ENCODE data around the gene AP1S1.

DNA sequence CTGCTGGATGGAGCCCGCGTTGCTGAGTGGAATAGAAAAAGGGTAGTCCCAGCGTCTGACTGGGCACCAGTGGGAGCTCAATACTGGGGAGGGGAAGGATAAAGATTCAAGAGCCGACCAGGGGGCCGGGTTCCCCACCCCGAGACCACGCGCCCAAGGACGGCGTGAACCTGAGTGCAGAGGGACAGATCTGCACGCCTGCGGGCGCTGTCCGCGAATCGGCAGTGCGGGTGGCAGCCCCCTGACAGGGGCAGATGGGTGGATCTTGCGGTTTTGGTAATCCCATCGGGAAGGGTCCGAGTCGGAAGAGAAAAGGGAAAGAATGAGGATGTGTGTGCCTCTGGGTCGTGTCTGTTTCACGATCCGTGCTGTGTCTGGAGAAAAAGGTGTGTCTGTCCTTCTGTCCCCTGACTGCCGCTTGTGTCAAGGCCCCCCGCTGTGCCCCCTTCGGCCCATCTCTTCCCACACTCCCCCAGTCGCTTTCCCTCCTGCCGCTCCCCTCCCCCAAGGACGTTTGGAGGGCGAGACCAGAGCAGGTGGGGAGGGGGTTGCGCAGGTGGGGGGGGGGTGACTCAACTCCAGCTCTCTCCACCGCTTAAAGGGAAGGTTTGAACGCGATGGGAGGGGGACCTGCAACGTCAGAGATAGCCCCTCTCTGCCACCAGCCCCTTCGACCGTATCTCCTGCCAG lies 11.8 kb downstream of the AP1S1 start:
- TF ChIP-seq POLR2A (IDR thresholded peaks at IDR 0.05) = no peak
- TF ChIP-seq, protein P1, sequence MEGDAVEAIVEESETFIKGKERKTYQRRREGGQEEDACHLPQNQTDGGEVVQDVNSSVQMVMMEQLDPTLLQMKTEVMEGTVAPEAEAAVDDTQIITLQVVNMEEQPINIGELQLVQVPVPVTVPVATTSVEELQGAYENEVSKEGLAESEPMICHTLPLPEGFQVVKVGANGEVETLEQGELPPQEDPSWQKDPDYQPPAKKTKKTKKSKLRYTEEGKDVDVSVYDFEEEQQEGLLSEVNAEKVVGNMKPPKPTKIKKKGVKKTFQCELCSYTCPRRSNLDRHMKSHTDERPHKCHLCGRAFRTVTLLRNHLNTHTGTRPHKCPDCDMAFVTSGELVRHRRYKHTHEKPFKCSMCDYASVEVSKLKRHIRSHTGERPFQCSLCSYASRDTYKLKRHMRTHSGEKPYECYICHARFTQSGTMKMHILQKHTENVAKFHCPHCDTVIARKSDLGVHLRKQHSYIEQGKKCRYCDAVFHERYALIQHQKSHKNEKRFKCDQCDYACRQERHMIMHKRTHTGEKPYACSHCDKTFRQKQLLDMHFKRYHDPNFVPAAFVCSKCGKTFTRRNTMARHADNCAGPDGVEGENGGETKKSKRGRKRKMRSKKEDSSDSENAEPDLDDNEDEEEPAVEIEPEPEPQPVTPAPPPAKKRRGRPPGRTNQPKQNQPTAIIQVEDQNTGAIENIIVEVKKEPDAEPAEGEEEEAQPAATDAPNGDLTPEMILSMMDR (IDR thresholded peaks at IDR 0.05) = no peak
- no peak for TF ChIP-seq EP300 (IDR thresholded peaks at IDR 0.05)

Data from suprapubic skin (tissue), 3 donors.